Measurements from ENCODE around the gene KAZN. TPM values are rescaled to one million over a fixed set of nuclear protein-coding genes. Genes with fewer than 3 reads are reported as not detected.
A peak's percentile ranks its signal among the peaks of the same experiment; 100 is the strongest.

The KAZN gene
- polyA plus RNA-seq, 2 of the 4 experiments (the other 2 are of a cell fraction) = 1.3 to 1.9 TPM

DNA sequence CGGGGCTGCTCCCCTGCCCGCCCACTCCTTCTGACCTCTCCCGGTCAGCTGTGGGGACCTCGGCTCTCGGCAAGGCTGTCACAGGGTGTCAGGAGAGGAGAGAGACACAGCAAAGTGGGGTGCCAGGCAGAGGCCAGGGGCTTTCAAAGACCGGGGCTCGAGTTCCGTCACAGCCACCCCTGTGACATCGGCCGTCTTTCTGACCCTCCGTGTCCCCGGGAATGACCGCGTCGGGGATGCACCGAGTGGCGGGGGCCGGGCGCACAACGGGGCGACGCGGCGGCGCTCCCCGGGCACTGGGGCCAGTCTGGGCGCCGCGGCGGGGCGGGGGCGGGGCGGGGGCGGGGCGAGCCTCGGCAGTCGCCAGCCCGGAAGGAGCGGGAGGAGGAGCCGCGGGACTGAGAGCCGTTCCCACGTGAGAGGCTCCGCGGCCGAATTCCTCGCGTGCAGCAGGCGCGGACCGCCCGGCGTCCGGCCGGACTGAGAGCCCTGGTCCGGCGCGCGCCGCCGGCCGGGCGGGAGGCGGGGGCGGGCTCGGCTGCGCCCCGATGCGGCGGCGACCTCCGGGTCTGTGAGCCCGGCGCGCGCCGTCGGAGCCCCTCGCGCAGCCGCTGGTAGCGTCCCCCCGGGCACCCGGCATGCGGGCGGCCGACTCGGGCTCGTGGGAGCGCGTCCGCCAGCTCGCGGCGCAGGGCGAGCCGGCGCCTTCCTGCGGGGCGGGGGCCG is 325.4 kb downstream of the KAZN start:
- ChIA-PET POLR2A (no interaction called here), CTCF (no interaction called here)
- no peak for TF ChIP-seq RAD21 (conservative IDR thresholded peaks at IDR 0.05 in 1 of 2, IDR thresholded peaks at IDR 0.05 in 1 of 2)
- TF ChIP-seq CBX2 (IDR thresholded peaks at IDR 0.05; ENCODE audit: borderline replicate concordance, low read depth) = no peak
- TF ChIP-seq, protein P1, sequence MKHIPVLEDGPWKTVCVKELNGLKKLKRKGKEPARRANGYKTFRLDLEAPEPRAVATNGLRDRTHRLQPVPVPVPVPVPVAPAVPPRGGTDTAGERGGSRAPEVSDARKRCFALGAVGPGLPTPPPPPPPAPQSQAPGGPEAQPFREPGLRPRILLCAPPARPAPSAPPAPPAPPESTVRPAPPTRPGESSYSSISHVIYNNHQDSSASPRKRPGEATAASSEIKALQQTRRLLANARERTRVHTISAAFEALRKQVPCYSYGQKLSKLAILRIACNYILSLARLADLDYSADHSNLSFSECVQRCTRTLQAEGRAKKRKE (CRISPR knock-in tag; IDR thresholded peaks at IDR 0.05; ENCODE audit: low read depth) = no peak
- TF ChIP-seq, protein P2, sequence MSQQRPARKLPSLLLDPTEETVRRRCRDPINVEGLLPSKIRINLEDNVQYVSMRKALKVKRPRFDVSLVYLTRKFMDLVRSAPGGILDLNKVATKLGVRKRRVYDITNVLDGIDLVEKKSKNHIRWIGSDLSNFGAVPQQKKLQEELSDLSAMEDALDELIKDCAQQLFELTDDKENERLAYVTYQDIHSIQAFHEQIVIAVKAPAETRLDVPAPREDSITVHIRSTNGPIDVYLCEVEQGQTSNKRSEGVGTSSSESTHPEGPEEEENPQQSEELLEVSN (IDR thresholded peaks at IDR 0.05; ENCODE audit: borderline replicate concordance, low read depth) = no peak
- TF ChIP-seq, protein P3, sequence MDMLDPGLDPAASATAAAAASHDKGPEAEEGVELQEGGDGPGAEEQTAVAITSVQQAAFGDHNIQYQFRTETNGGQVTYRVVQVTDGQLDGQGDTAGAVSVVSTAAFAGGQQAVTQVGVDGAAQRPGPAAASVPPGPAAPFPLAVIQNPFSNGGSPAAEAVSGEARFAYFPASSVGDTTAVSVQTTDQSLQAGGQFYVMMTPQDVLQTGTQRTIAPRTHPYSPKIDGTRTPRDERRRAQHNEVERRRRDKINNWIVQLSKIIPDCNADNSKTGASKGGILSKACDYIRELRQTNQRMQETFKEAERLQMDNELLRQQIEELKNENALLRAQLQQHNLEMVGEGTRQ (IDR thresholded peaks at IDR 0.05) = no peak
- no peak for TF ChIP-seq NR3C1 (IDR thresholded peaks at IDR 0.05)
- TF ChIP-seq, protein P4, sequence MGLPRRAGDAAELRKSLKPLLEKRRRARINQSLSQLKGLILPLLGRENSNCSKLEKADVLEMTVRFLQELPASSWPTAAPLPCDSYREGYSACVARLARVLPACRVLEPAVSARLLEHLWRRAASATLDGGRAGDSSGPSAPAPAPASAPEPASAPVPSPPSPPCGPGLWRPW (IDR thresholded peaks at IDR 0.05) = no peak
- TF ChIP-seq, protein P5, sequence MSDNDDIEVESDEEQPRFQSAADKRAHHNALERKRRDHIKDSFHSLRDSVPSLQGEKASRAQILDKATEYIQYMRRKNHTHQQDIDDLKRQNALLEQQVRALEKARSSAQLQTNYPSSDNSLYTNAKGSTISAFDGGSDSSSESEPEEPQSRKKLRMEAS (IDR thresholded peaks at IDR 0.05) = 0 out of 2 replicates have a peak, but pooled peaks have one; percentile 16
- TF ChIP-seq, protein P6, sequence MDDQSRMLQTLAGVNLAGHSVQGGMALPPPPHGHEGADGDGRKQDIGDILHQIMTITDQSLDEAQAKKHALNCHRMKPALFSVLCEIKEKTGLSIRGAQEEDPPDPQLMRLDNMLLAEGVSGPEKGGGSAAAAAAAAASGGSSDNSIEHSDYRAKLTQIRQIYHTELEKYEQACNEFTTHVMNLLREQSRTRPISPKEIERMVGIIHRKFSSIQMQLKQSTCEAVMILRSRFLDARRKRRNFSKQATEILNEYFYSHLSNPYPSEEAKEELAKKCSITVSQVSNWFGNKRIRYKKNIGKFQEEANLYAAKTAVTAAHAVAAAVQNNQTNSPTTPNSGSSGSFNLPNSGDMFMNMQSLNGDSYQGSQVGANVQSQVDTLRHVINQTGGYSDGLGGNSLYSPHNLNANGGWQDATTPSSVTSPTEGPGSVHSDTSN (IDR thresholded peaks at IDR 0.05) = no peak
- no peak for TF ChIP-seq FOSB (CRISPR knock-in tag; IDR thresholded peaks at IDR 0.05)
- no peak for TF ChIP-seq HDAC2 (IDR thresholded peaks at IDR 0.05)
- no peak for TF ChIP-seq KDM5A (IDR thresholded peaks at IDR 0.05)
- peak; percentile 22; the same call in 1 of the 2 replicates for TF ChIP-seq POLR2A (IDR thresholded peaks at IDR 0.05; ENCODE audit: low read length)
- Histone ChIP-seq H3K9me3 (no peaks in the 10 kb centered on the region), H3K4me2 (peak overlapping the region; percentile 99), H3K4me3 (peak overlapping the region; percentile 72), H3K27ac (peak overlapping the region; percentile 66 to 93), H3K4me1 (0 out of 3 replicates have a peak, but pooled peaks cover 6% of the 10 kb centered on the region)
- 33% methylated on average over 4 of the region's 101 CpGs for WGBS (ENCODE audit: missing lambda C conversion rate)
- no peak for FAIRE-seq
- peak; percentile 75 to 76 for ATAC-seq
- peak; percentile 42 to 70 for DNase-seq (ENCODE audit: low read depth in 1 of 2, low spot score in 1 of 2)

DNA sequence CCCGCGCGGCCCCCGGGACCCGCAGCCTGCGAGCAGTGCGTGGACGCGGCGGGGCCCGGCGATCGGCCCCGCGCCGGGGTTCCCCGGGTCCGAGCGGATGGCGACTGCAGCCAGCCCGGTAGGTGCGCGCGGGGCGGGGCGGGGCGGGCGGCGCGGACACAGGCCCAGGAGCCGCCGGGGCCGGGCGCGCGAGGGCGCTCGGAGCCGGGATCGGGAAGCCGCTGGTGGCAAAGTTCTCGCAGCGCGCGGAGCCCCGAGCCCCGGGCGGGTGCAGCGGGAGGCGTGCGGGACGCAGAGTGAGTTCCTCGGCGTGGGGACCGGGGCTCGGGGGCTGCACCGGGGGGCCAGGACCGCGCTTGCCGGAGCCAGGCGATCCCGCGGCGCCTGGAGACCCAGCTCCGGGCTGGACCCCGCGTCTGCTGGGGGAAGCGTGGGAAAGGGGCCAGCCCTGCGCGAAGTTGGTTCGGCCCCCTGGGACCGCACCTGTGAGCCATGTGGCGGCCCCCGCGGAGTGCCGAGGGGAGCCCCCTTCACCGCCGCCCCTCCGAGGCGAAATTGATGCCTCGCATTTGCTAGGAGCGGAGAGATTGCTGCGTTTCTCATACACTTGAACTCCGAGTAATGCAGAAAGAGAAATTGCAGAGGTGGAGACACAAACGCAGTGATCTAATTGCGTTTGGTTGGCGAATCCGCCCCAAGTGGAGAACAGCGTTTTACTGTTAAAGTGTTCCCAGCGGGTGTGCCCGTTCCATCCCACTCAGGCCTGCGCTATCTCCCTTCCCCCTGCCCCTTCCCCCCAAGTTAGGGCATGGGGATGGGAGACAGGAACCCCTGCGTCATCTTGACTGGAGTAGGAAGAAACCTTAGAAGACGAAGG is 326.2 kb downstream of the KAZN start:
- peak overlapping the region; percentile 99 for H3K4me2 ChIP-seq
- H3K9me3 ChIP-seq = no peaks in the 10 kb centered on the region
- FAIRE-seq (no peak), DNase-seq (ENCODE audit: low read depth in 1 of 2, low spot score in 1 of 2) (peak in 1 of 2 experiments; percentile 43), ATAC-seq (peak; percentile 75 to 81)
- TF ChIP-seq CHD4 (IDR thresholded peaks at IDR 0.05; ENCODE audit: borderline replicate concordance) = no peak
- TF ChIP-seq, protein P7, sequence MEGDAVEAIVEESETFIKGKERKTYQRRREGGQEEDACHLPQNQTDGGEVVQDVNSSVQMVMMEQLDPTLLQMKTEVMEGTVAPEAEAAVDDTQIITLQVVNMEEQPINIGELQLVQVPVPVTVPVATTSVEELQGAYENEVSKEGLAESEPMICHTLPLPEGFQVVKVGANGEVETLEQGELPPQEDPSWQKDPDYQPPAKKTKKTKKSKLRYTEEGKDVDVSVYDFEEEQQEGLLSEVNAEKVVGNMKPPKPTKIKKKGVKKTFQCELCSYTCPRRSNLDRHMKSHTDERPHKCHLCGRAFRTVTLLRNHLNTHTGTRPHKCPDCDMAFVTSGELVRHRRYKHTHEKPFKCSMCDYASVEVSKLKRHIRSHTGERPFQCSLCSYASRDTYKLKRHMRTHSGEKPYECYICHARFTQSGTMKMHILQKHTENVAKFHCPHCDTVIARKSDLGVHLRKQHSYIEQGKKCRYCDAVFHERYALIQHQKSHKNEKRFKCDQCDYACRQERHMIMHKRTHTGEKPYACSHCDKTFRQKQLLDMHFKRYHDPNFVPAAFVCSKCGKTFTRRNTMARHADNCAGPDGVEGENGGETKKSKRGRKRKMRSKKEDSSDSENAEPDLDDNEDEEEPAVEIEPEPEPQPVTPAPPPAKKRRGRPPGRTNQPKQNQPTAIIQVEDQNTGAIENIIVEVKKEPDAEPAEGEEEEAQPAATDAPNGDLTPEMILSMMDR (IDR thresholded peaks at IDR 0.05) = peak; percentile 37
- TF ChIP-seq RAD21 (conservative IDR thresholded peaks at IDR 0.05 in 1 of 2, IDR thresholded peaks at IDR 0.05 in 1 of 2) = 0 out of 5 replicates have a peak, but pooled peaks of 1 of the 2 experiments have one; percentile 12
- H3K4me3 ChIP-seq = peak overlapping the region; percentile 72
- H3K27ac ChIP-seq = peak overlapping the region; percentile 66 to 93
- ChIA-PET POLR2A (no interaction called here), CTCF (no interaction called here)
- 20% methylated on average over 15 of the region's 94 CpGs for WGBS (ENCODE audit: missing lambda C conversion rate)
- H3K4me1 ChIP-seq = 0 out of 3 replicates have a peak, but pooled peaks cover 10% of the 10 kb centered on the region

Data from A549 (cell line).